Measurements from ENCODE around the gene CPPED1. TPM values are rescaled to one million over a fixed set of nuclear protein-coding genes. Genes with fewer than 3 reads are reported as not detected.

The CPPED1 gene
- total RNA-seq, 1 experiment from 2014 or later = 7.9 TPM

- Histone ChIP-seq H2AFZ (ENCODE audit: low read length) (no peak overlapping the region), H3K56ac (ENCODE audit: insufficient read length, low read depth, low read length) (no peak overlapping the region), H4K5ac (ENCODE audit: insufficient read length, low read depth, low read length) (no peak overlapping the region), H3K14ac (ENCODE audit: insufficient read depth, low read length) (no peak overlapping the region), H2BK5ac (ENCODE audit: insufficient read length, low read length) (no peak overlapping the region), H3K23ac (ENCODE audit: insufficient read length, low read depth, low read length) (no peak overlapping the region), H3T11ph (ENCODE audit: low read length) (no peak overlapping the region), H3K9me3 (ENCODE audit: control insufficient read depth, low read depth, low read length) (no peaks in the 10 kb centered on the region), H3K18ac (ENCODE audit: insufficient read length, low read depth, low read length) (no peak overlapping the region), H2BK120ac (ENCODE audit: low read depth, low read length, poor library complexity, severe bottlenecking) (no peak overlapping the region), H4K91ac (ENCODE audit: insufficient read length, low read depth, low read length) (no peak overlapping the region), H4K20me1 (ENCODE audit: control insufficient read depth, insufficient read depth, insufficient read length) (no peaks in the 10 kb centered on the region), H3K4me1 (ENCODE audit: insufficient read depth, low read length) (no peaks in the 10 kb centered on the region), H2BK12ac (ENCODE audit: insufficient read length, low read depth, low read length) (no peak overlapping the region), H3K4me2 (ENCODE audit: insufficient read depth, insufficient read length, low read length) (no peak overlapping the region), H3K27ac (ENCODE audit: insufficient read length, low read depth, low read length) (no peak overlapping the region), H3K23me2 (ENCODE audit: insufficient read length, low read depth, low read length, poor library complexity, severe bottlenecking) (no peaks in the 10 kb centered on the region), H2AK5ac (ENCODE audit: insufficient read length, low read length) (no peak overlapping the region), H3K79me2 (ENCODE audit: insufficient read depth, low read length) (no peaks in the 10 kb centered on the region), H4K8ac (replicated peaks; ENCODE audit: insufficient read length, low read depth, low read length) (no peak overlapping the region), H3K9ac (ENCODE audit: extremely low read depth, insufficient read length, low read length) (no peak overlapping the region), H3K4ac (ENCODE audit: low read depth, low read length) (no peak overlapping the region), H3K27me3 (ENCODE audit: insufficient read depth, low read length) (no peaks in the 10 kb centered on the region), H2BK20ac (ENCODE audit: low read depth, low read length, poor library complexity, severe bottlenecking) (peak overlapping the region; percentile 6), H3K79me1 (ENCODE audit: insufficient read depth, low read depth, low read length, poor library complexity, severe bottlenecking) (no peaks in the 10 kb centered on the region), H2BK15ac (ENCODE audit: low read depth, low read length) (no peak overlapping the region)
- Mint-ChIP-seq H3K4me1 (peaks cover 10 to 17% of the 10 kb centered on the region in 2 experiments), H3K27me3 (ENCODE audit: low read depth) (peaks cover 2% of the 10 kb centered on the region), H3K4me3 (no peak overlapping the region), H3K36me3 (ENCODE audit: insufficient read depth in 1 of 3, low read depth in 3 of 3) (no peaks in the 10 kb centered on the region), H3K27ac (no peak overlapping the region), H3K9me3 (no peaks in the 10 kb centered on the region)
- DNase-seq = no peak
- no CpG with 5 or more reads among the region's 16 CpGs for WGBS (ENCODE audit: extremely low coverage, insufficient read length, low lambda C conversion rate)
- no peak for TF ChIP-seq CTCF (conservative IDR thresholded peaks at IDR 0.05)
These were observed 151.7 kb downstream of the CPPED1 start for GRCh38 chr16:12651765-12652512.
